Activated T-cell treated with anti-CD3 and anti-CD28 coated beads, Interleukin-2, amount 50 U/mL, for 72 hours (primary cell): ENCODE measurements around the gene KRTAP4-16. TPM values are rescaled to one million over a fixed set of nuclear protein-coding genes. Genes with fewer than 3 reads are reported as not detected.
"Not testable (repeated sequence)": the region's sequence is repeated elsewhere in the genome, so short reads cannot be mapped to it uniquely, and the experiment has no call there.

Experiments
- ATAC-seq, 2 donors: fragments of 150-1000 bp; cut with Tn5 transposase; replicated peaks in 1 of 2; 2 replicates each; pipeline ENCODE4 v1.10.0; 2021; ENCODE audit warnings: moderate library complexity in 2 of 2, mild to moderate bottlenecking in 1 of 2
- DNase-seq, 2 donors: peaks; one replicate each; pipeline ENCODE4 v3.0.0; 2021 to 2022; ENCODE audit warnings: mixed read lengths in 1 of 2
- H3K27ac Mint-ChIP-seq: one replicate; pipeline ENCODE4 v1.8.0; 2022; ENCODE audit warnings: mild to moderate bottlenecking, moderate library complexity, mixed read lengths
- H3K27me3 Mint-ChIP-seq: one replicate; pipeline ENCODE4 v1.8.0; 2022; ENCODE audit warnings: low read depth, mixed read lengths
- H3K36me3 Mint-ChIP-seq, 2 donors: one replicate each; pipeline ENCODE4 v1.8.0; 2022; ENCODE audit warnings: mixed read lengths in 2 of 2, mild to moderate bottlenecking in 1 of 2; ENCODE audit not compliant: insufficient read depth in 2 of 2
- H3K4me1 Mint-ChIP-seq: one replicate; pipeline ENCODE4 v1.8.0; 2022; ENCODE audit warnings: low read depth, mixed read lengths
- H3K4me3 Mint-ChIP-seq, 2 donors: one replicate each; pipeline ENCODE4 v1.8.0; 2022; ENCODE audit warnings: mild to moderate bottlenecking in 2 of 2, mixed read lengths in 2 of 2, moderate library complexity in 2 of 2
- H3K9me3 Mint-ChIP-seq, 2 donors: one replicate each; pipeline ENCODE4 v1.8.0; 2022; ENCODE audit warnings: mixed read lengths in 2 of 2
- total RNA-seq, 2 donors: library from RNA; stranded (reverse); gene quantifications; one replicate each; pipeline ENCODE4 v1.2.3, GENCODE V29; 2022

KRTAP4-16 gene
- total RNA-seq, 2 donors from 2014 or later, result not detected

- peak overlapping the region in 1 of 2 donors; percentile 8 for H3K4me3 Mint-ChIP-seq
- not testable (repeated sequence) for H3K36me3 Mint-ChIP-seq, ATAC-seq, H3K4me1 Mint-ChIP-seq, H3K27me3 Mint-ChIP-seq, DNase-seq, H3K9me3 Mint-ChIP-seq, H3K27ac Mint-ChIP-seq
These were observed 6.8 kb upstream of the KRTAP4-16 start for GRCh38 chr17:41108728-41109386.

- ATAC-seq (no peak), DNase-seq (no peak)
- Mint-ChIP-seq H3K36me3 (peaks cover 0 to 6% of the 10 kb centered on the region in 2 donors), H3K27ac (no peak overlapping the region), H3K4me3 (peak overlapping the region in 1 of 2 donors; percentile 8), H3K4me1 (no peaks in the 10 kb centered on the region), H3K9me3 (peaks cover 0 to under 1% of the 10 kb centered on the region in 2 donors), H3K27me3 (peaks cover 6% of the 10 kb centered on the region)
These were observed 6.0 kb upstream of the KRTAP4-16 start for GRCh38 chr17:41107941-41108450.

- not testable (repeated sequence) for H3K9me3 Mint-ChIP-seq, DNase-seq, H3K4me1 Mint-ChIP-seq, H3K4me3 Mint-ChIP-seq, H3K27me3 Mint-ChIP-seq, ATAC-seq, H3K36me3 Mint-ChIP-seq, H3K27ac Mint-ChIP-seq
These were observed 3.3 kb upstream of the KRTAP4-16 start, which contains the start of gene KRTAP4-9 for GRCh38 chr17:41105347-41105746. KRTAP4-9 (plus strand) TSS chr17:41105389; CDS start chr17:41105389, 0 bp downstream.

DNA sequence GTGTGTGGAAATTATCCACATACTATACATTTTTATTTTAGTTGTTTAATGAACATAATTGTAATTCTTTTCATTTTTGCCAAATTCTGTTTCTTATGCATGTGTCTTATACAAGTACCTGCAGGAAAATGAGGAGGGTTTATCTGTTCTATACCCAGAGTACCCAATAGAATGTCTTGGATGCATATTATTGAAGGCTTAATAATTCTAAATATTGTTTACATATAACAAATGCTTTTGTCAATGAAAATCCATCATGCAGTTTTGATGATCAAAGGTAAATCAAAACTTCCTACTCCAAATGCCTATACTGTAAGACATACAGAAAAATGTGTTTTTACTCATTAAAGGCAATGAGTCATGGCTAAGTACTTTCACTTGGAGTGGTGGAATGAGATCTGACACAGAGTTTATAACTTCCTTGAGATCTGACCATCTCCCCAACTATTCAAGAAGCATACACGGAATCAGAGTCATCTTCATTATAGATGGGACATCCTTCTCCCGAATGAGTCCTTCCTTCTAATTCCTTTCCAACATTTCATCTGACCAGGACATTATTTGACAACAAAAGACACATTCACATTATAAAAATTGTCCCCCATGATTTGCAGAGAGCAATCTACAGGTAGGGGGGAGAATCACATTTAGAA, 2.5 kb upstream of the KRTAP4-16 start:
- H3K9me3 Mint-ChIP-seq, H3K4me1 Mint-ChIP-seq, H3K36me3 Mint-ChIP-seq, H3K27ac Mint-ChIP-seq, H3K4me3 Mint-ChIP-seq, DNase-seq: not testable (repeated sequence)
- ATAC-seq, result peak in 1 of 2 donors; percentile 38
- peaks cover 11% of the 10 kb centered on the region for H3K27me3 Mint-ChIP-seq

- no peak for ATAC-seq
- Mint-ChIP-seq H3K4me3 (no peak overlapping the region), H3K9me3 (no peaks in the 10 kb centered on the region), H3K27ac (no peak overlapping the region), H3K4me1 (peaks cover 7% of the 10 kb centered on the region), H3K36me3 (no peaks in the 10 kb centered on the region), H3K27me3 (peaks cover 11% of the 10 kb centered on the region)
- DNase-seq, result no peak
These were observed 1.9 kb upstream of the KRTAP4-16 start for GRCh38 chr17:41103896-41104295.

GRCh38 chr17:41099682-41100480, 2.1 kb downstream of the KRTAP4-16 start:
- H3K9me3 Mint-ChIP-seq, H3K27ac Mint-ChIP-seq, DNase-seq, H3K4me1 Mint-ChIP-seq, H3K4me3 Mint-ChIP-seq, H3K36me3 Mint-ChIP-seq, ATAC-seq: not testable (repeated sequence)
- peaks cover 17% of the 10 kb centered on the region for H3K27me3 Mint-ChIP-seq

DNA sequence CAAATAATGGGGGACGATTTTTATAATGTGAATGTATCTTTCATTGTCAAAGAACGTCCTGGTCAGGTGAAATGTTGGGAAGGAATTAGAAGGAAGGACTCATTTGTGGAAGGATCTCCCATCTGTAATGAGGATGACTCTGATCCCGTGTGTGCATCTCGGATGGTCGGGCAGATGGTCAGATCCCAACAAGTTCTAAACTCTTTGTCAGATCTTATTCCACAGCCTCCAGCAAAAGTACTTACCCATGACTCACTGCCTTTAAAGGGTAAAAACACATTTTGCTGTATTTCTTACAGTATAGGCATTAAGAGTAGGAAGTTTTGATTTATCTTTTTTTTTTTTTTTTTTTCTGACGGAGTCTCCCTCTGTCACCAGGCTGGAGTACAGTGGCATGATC, 3.5 kb downstream of the KRTAP4-16 start:
- Mint-ChIP-seq H3K9me3 (no peaks in the 10 kb centered on the region), H3K27ac (no peak overlapping the region), H3K4me1 (peaks cover 7% of the 10 kb centered on the region), H3K36me3 (no peaks in the 10 kb centered on the region), H3K4me3 (no peak overlapping the region), H3K27me3 (peaks cover 17% of the 10 kb centered on the region)
- no peak for ATAC-seq
- no peak for DNase-seq

DNA sequence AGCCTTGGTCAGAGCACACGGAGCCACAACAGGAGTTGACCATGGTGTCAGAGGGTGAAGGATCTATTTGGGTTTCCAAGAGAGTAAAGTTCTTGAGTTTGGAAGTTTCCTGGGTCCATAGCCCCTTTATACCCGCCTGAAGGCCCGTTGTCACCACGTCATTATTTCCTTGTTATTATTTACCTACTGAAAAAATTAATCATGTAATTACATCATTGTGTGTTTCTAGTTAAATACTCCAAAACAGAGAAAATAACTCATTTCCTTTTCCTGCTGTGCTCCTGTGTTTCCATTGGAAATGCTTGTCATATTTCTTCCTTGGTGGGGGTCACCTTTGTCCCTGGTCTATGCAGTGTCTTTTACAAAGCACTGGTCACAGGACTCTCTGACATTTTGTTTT, 4.0 kb downstream of the KRTAP4-16 start, which contains the start of gene KRTAP4-8:
Gene KRTAP4-8 (minus strand): TSS at position 101 of the 400 bp plus-strand sequence. CDS start 58 bp downstream, at position 43.
- Mint-ChIP-seq H3K9me3 (no peaks in the 10 kb centered on the region), H3K4me1 (peaks cover 7% of the 10 kb centered on the region), H3K4me3 (no peak within 1 kb of the TSS), H3K27me3 (peaks cover 17% of the 10 kb centered on the region), H3K36me3 (no peaks in the 10 kb centered on the region), H3K27ac (peak within 1 kb of the TSS; percentile 24)
- ATAC-seq, result no peak
- no peak for DNase-seq

GRCh38 chr17:41096055-41096454, 6.0 kb downstream of the KRTAP4-16 start:
- no peaks in the 10 kb centered on the region for H3K36me3 Mint-ChIP-seq
- no peak for DNase-seq

DNA sequence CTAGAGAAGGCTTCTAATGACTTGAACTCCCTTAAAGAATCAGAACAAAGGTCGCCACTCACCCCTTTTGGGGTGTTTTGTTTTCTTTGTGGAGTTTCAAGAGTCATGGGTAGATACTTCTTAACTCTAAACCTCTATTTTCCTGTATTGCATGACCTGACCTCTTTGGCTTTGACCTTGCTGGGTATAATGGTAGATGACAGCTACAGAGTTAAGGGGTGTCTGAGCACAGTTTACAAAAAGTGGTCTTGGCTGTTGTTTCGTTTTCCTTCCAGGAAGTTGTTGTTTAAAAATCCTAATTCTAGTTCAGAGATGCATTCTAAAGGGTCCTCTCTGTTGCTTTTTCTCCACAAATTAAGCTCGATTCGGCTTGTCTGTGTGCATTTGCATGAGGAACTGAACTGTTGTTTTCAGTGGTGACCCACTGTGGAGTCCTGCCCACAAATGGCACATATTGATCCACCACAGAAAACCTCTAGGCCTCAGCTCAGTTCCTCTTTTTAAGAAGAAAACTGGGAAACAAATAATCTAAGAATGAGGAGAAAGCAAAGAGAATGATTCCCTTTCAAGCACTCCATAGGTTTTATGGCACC, 13.2 kb downstream of the KRTAP4-16 start:
- not testable (repeated sequence) for DNase-seq, H3K27ac Mint-ChIP-seq, H3K36me3 Mint-ChIP-seq, H3K4me1 Mint-ChIP-seq, H3K4me3 Mint-ChIP-seq, ATAC-seq, H3K9me3 Mint-ChIP-seq, H3K27me3 Mint-ChIP-seq

More at GRCh38 chr17:41096055-41096454, 6.0 kb downstream of the KRTAP4-16 start:
- no peaks in the 10 kb centered on the region for H3K9me3 Mint-ChIP-seq
- H3K27me3 Mint-ChIP-seq, result peaks cover 17% of the 10 kb centered on the region
- H3K4me3 Mint-ChIP-seq, result no peak overlapping the region
- H3K4me1 Mint-ChIP-seq, result peaks cover 7% of the 10 kb centered on the region
- ATAC-seq, result no peak
- no peak overlapping the region for H3K27ac Mint-ChIP-seq

- H3K4me1 Mint-ChIP-seq, ATAC-seq, H3K27ac Mint-ChIP-seq, H3K9me3 Mint-ChIP-seq, DNase-seq, H3K36me3 Mint-ChIP-seq, H3K4me3 Mint-ChIP-seq: not testable (repeated sequence)
- H3K27me3 Mint-ChIP-seq, result peaks cover 10% of the 10 kb centered on the region
These were observed 17.7 kb downstream of the KRTAP4-16 start, which contains the start of gene KRTAP4-7 for GRCh38 chr17:41084100-41084856. KRTAP4-7 (plus strand) TSS chr17:41084150; CDS start chr17:41084207, 57 bp downstream.

GRCh38 chr17:41083427-41083826, 18.6 kb downstream of the KRTAP4-16 start:
- H3K4me3 Mint-ChIP-seq, DNase-seq, H3K27ac Mint-ChIP-seq, H3K4me1 Mint-ChIP-seq, ATAC-seq, H3K9me3 Mint-ChIP-seq, H3K36me3 Mint-ChIP-seq: not testable (repeated sequence)
- H3K27me3 Mint-ChIP-seq, result peaks cover 10% of the 10 kb centered on the region
